NOMO-1 (cell line): ENCODE measurements around the gene RFX7.

ENCODE experiments used
- DNase-seq, 2 experiments: peaks; one replicate each; lab custom pipeline; 2025; ENCODE audit not compliant: unreplicated experiment in 2 of 2; lab: John Stamatoyannopoulos, UW

RFX7 gene

GRCh38 chr15:56244811-56245576 lies 1.3 kb upstream of the RFX7 start:
- DNase-seq, result no peak

GRCh38 chr15:56244038-56244810 lies 545 bp upstream of the RFX7 start:
- peak; percentile 27 to 28 for DNase-seq

GRCh38 chr15:56242576-56243162 lies 1.0 kb downstream of the RFX7 start:
- no peak for DNase-seq

GRCh38 chr15:56241374-56242105 lies 2.1 kb downstream of the RFX7 start:
- DNase-seq, result no peak

GRCh38 chr15:56240390-56240789 lies 3.3 kb downstream of the RFX7 start:
- no peak for DNase-seq

GRCh38 chr15:56236197-56236596 lies 7.5 kb downstream of the RFX7 start:
- peak in 1 of 2 experiments; percentile 44 for DNase-seq

- DNase-seq, result no peak
These were observed 8.9 kb downstream of the RFX7 start for GRCh38 chr15:56234804-56235203.

- DNase-seq, result no peak
These were observed 10.1 kb downstream of the RFX7 start for GRCh38 chr15:56233549-56233948.

GRCh38 chr15:56232058-56232457 lies 11.6 kb downstream of the RFX7 start:
- no peak for DNase-seq

GRCh38 chr15:56228854-56229253 lies 14.8 kb downstream of the RFX7 start:
- DNase-seq, result no peak

GRCh38 chr15:56228352-56228751 lies 15.3 kb downstream of the RFX7 start:
- DNase-seq, result no peak

- DNase-seq, result no peak
These were observed 15.9 kb downstream of the RFX7 start for GRCh38 chr15:56227780-56228179.

- DNase-seq, result no peak
These were observed 16.4 kb downstream of the RFX7 start for GRCh38 chr15:56227306-56227705.

GRCh38 chr15:56225520-56225919 lies 18.2 kb downstream of the RFX7 start:
- DNase-seq, result no peak

- no peak for DNase-seq
These were observed 21.4 kb downstream of the RFX7 start for GRCh38 chr15:56222302-56222701.

- no peak for DNase-seq
These were observed 26.3 kb downstream of the RFX7 start for GRCh38 chr15:56217341-56217740.

GRCh38 chr15:56215769-56216168 lies 27.9 kb downstream of the RFX7 start:
- no peak for DNase-seq

- DNase-seq, result no peak
These were observed 31.6 kb downstream of the RFX7 start for GRCh38 chr15:56211960-56212550.

GRCh38 chr15:56211064-56211463 lies 32.6 kb downstream of the RFX7 start:
- DNase-seq, result no peak

- DNase-seq, result no peak
These were observed 35.0 kb downstream of the RFX7 start for GRCh38 chr15:56208641-56209155.
